Psoas muscle (tissue), 8 donors: ENCODE data around the gene POLR2I. TPM values are rescaled to one million over a fixed set of nuclear protein-coding genes. Genes with fewer than 3 reads are reported as not detected.

Experiments used
- ATAC-seq, 4 donors: fragments of 200-7000 bp; cut with Tn5 transposase; one replicate each; pipeline ENCODE4 v1.9.1; 2020; ENCODE audit warnings: moderate library complexity in 3 of 4, mild to moderate bottlenecking in 2 of 4
- DNase-seq, 2 donors: peaks; one replicate each; pipeline ENCODE4 v3.0.0-alpha.2; 2020
- H3K27ac ChIP-seq: fragments of 200-600 bp; one replicate; pipeline ENCODE4 v1.8.0; 2022
- H3K27me3 ChIP-seq, 3 donors: fragments of 200-600 bp in 1 of 3; one replicate each; pipeline versions ENCODE4 v1.6.1 to v1.8.0; 2013 to 2022; ENCODE audit warnings: low read length in 2 of 3, mild to moderate bottlenecking in 2 of 3, moderate library complexity in 1 of 3; ENCODE audit not compliant: insufficient read depth in 3 of 3
- H3K36me3 ChIP-seq, 2 donors: fragments of 200-600 bp in 1 of 2; one replicate each; pipeline versions ENCODE4 v1.6.1 to v1.8.0; 2013 to 2022; ENCODE audit warnings: low read depth in 1 of 2, mild to moderate bottlenecking in 1 of 2, moderate library complexity in 1 of 2; ENCODE audit not compliant: insufficient read depth in 1 of 2
- H3K4me1 ChIP-seq: fragments of 200-600 bp; one replicate; pipeline ENCODE4 v1.8.0; 2022
- H3K4me3 ChIP-seq: fragments of 200-600 bp; one replicate; pipeline ENCODE4 v1.8.0; 2022; ENCODE audit warnings: mild to moderate bottlenecking
- H3K9me3 ChIP-seq: fragments of 200-600 bp; one replicate; pipeline ENCODE4 v1.8.0; 2022
- WGBS, 3 donors: extraction: QIAGEN DNeasy Blood & Tissue Kit; methylation state at CpG; one replicate each; pipeline versions ENCODE4 v1.1.6 to v1.1.7; 2013; 5-methylcytosine and 5-hydroxymethylcytosine counted together
- intact Hi-C, 2 donors: fragments of 100-400 bp; cut with DNase I; formaldehyde crosslinking; loops; one replicate each; pipeline versions ENCODE4 v1.11.0 to v1.14.2; 2022
- polyA plus RNA-seq, 3 donors: library from polyadenylated mRNA; stranded (reverse); fragments of 200-250 nt; gene quantifications; one replicate each; pipeline ENCODE4 v1.2.3, GENCODE V29; 2013
- total RNA-seq, 4 donors: library from RNA; stranded (reverse); fragmentation: NEBNext Ultra II Directional in 2 of 4; extraction: Animal tissue kit (Norgen Biotek cat#: 25700) in 2 of 4; gene quantifications; one replicate each; pipeline versions ENCODE4 v1.2.1 to v1.2.4, GENCODE V29; 2021 to 2023
- TF ChIP-seq, protein P1 (sequence below): fragments of 200-600 bp; IDR thresholded peaks from one replicate; pipeline ENCODE4 v1.8.0; 2022; ENCODE audit warnings: antibody characterized with exemption
- donor health status: healthy with polysubstance abuse.
- donor health status: DM: no; HTN: no; CAD: no; lungs with moderate emphysema.
- donor health status: Bipolar disorder and iron deficiency.
- donor health status: healthy.
- donor health status: DM: yes; HTN: yes; CAD: no.
- donor health status: DM: no; HTN: no; CAD: no.
- donor health status: DM: no; HTN: no; CAD: no.
- donor health status: DM: yes; HTN: yes; CAD: no.

POLR2I gene
- total and polyA plus RNA-seq, 7 donors: 89.7 to 130 (median 116) TPM

DNA sequence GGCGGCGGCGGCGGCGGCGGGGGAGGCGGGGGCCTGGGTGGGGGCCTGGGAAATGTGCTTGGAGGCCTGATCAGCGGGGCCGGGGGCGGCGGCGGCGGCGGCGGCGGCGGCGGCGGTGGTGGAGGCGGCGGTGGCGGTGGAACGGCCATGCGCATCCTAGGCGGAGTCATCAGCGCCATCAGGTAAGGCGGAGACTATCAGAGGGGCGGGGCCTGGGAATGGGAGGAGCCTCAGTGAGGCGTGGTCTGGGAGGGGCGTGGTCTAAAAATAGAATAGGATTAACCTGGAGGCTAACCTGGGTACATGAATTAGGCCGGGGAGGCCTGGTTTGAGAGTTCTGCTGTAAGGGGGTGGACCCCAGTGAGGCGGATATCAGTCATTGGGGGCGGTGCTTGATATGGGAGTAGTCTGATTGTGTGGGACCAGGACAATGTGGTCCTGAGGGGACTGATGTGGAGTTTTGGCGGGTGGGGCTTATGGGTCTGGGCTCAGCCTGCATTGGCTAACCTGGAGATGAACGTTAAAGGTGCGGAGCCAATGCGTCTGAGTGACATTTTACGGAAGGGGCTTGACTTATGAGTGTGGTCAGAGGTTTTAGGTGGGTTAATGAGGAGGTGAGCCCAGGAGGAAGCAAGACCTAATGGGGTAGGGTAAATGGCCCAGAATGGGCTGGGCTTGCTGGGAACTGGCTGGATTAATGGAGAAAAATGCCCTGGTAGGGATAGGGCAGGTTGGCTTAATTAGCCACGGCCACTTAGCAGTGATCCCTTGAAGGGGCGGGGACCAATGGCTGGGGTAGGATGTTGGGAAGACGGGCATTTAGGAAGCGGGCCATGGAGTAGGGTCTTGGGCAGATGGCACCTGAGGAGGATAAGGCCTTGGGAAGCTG, 26.6 kb upstream of the POLR2I start:
- Histone ChIP-seq H3K27ac (peak overlapping the region; percentile 94), H3K27me3 (no peaks in the 10 kb centered on the region), H3K36me3 (peaks cover under 1 to 46% of the 10 kb centered on the region in 2 donors), H3K4me1 (peaks cover 11% of the 10 kb centered on the region), H3K9me3 (no peaks in the 10 kb centered on the region), H3K4me3 (peak overlapping the region; percentile 80)
- 21 to 27% (median 24%) methylated on average over 30 to 42 of the region's 42 CpGs for WGBS, 3 donors
- TF ChIP-seq, protein P1, sequence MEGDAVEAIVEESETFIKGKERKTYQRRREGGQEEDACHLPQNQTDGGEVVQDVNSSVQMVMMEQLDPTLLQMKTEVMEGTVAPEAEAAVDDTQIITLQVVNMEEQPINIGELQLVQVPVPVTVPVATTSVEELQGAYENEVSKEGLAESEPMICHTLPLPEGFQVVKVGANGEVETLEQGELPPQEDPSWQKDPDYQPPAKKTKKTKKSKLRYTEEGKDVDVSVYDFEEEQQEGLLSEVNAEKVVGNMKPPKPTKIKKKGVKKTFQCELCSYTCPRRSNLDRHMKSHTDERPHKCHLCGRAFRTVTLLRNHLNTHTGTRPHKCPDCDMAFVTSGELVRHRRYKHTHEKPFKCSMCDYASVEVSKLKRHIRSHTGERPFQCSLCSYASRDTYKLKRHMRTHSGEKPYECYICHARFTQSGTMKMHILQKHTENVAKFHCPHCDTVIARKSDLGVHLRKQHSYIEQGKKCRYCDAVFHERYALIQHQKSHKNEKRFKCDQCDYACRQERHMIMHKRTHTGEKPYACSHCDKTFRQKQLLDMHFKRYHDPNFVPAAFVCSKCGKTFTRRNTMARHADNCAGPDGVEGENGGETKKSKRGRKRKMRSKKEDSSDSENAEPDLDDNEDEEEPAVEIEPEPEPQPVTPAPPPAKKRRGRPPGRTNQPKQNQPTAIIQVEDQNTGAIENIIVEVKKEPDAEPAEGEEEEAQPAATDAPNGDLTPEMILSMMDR: no peak
- DNase-seq (peak; percentile 86 to 93), ATAC-seq (peak; percentile 72 to 78 (median 76))
- intact Hi-C loops: no loop called here

DNA sequence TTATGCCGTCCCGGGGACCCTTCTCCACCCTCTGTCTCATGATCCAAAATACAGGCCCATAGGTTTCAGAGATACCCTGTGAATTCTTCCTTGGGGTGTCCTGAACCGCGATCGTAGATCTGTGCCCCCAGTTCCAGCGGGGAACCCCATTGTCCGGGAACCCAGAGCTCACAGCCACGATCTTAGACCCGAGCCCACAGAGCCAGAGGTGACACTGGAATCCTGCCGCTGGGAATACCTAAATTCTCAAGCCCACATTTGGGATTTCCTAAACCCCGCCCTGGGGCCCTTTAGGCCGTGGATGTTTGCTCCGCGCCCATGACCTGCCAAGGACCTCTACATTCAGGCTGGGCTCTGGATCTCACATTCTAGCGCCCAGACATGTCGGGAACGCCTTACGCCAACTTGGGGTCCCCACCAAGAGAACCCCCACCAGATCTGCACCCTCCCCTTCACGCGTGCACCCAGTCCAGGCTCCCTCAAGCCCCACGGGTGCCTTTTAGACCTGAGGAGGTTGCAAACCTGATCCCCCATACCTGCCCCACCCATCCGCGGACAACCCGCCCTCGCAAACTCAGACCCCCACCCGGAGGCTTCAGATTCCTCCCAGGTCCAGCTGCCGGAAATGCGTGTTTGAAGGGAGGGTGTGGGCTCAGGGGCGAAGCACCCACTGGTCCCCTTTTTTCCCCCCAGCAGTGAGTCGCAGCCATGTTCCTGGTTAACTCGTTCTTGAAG, 25.8 kb upstream of the POLR2I start:
- intact Hi-C loops: no loop called here
- 0% methylated on average over 30 to 31 of the region's 31 CpGs for whole genome bisulfite sequencing, 3 donors

DNA sequence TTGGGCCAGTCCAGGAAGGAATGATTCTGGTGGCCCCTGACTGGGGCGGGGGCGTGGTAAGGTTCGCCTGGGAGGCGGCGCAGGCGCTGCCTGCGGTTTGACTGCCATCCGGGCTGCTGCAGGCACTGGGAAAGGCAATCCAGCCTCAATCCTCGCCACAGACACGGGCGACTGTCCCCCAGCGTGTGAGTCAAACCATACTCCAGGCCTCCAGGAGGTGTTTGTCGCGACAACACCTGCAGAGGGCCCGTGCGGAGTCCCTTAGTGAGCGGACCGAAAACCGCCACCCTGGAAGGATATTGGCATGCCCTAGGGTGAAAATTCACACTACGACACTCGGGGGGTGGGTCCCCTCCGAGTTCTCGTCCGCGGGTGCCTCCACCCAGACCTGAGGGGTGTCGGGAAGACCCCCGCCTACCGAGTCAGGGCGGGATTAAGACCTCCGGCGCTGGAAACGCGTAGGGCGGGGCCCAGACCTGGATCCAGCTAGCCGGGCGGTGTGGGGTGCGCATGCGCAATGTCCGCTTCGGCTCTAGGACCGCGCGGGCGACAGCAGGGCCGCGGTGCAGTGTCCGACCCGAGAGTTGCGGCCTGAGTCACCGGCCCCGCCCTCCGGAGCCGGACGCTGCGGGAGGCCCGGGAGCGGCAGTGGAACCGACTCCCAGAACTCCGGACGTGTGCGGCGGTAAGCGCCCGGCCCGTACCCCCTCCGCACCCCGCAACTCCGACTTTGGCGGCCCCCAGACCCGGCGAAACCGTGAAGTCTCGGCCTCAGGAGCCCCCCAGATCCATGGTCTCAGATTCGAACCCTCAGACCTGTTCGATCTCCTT, 25.0 kb upstream of the POLR2I start, which contains the start of gene CAPNS1:
TSS of gene CAPNS1 (plus strand) at position 594 of the 831 bp plus-strand sequence. CDS start 946 bp downstream, outside the sequence.
- Histone ChIP-seq H3K4me3 (peak within 1 kb of the TSS; percentile 80), H3K36me3 (peaks cover 0 to 30% of the 10 kb centered on the region in 2 donors), H3K4me1 (peaks cover 11% of the 10 kb centered on the region), H3K27ac (peak within 1 kb of the TSS; percentile 94), H3K27me3 (no peaks in the 10 kb centered on the region), H3K9me3 (no peaks in the 10 kb centered on the region)
- DNase-seq (peak; percentile 98 to 99), ATAC-seq (peak; percentile 87 to 93 (median 92))
- intact Hi-C loops: no loop called here
- TF ChIP-seq, protein P1: no peak
- 0 to 1% (median 1%) methylated on average over 48 to 75 of the region's 75 CpGs for WGBS, 3 donors

More for the DNA sequence above, 25.8 kb upstream of the POLR2I start:
- Histone ChIP-seq H3K27me3 (no peaks in the 10 kb centered on the region), H3K9me3 (no peaks in the 10 kb centered on the region), H3K36me3 (peaks cover 0 to 38% of the 10 kb centered on the region in 2 donors), H3K27ac (peak overlapping the region; percentile 94), H3K4me1 (peaks cover 11% of the 10 kb centered on the region), H3K4me3 (peak overlapping the region; percentile 80)
- TF ChIP-seq, protein P1: no peak
- ATAC-seq: peak; percentile 12 to 44 (median 26)
- peak in 1 of 2 donors; percentile 35 for DNase-seq

DNA sequence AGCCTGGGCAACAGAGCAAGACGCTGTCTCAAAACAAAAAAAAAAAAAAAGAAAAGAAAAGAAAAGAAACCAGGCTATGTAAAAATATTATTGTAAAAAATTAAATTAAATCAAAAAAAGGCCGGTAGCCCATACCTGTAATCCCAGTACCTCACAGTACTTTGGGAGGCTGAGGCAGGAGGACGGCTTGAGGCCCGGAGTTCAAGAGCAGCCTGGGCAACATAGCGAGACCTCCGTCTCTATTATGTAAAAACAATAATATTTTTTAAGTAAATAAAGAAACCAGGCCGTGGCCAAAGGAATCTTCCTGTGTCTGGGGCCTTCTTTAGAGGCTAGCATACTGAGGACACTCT, 24.4 kb upstream of the POLR2I start:
- intact Hi-C loops: no loop called here
- H3K36me3 ChIP-seq: peaks cover 0 to 25% of the 10 kb centered on the region in 2 donors
- TF ChIP-seq, protein P1: no peak
- ATAC-seq (no peak), DNase-seq (no peak)
- H3K4me3 ChIP-seq: peak overlapping the region; percentile 80
- no peaks in the 10 kb centered on the region for H3K27me3 ChIP-seq
- peaks cover 11% of the 10 kb centered on the region for H3K4me1 ChIP-seq
- peak overlapping the region; percentile 94 for H3K27ac ChIP-seq
- 66 to 67% (median 67%) methylated on average over 7 of the region's 7 CpGs for WGBS, 3 donors
- H3K9me3 ChIP-seq: no peaks in the 10 kb centered on the region
